ENCODE measurements around the gene PPARG. TPM values are rescaled to one million over a fixed set of nuclear protein-coding genes. Genes with fewer than 3 reads are reported as not detected.

The PPARG gene
- total and polyA plus RNA-seq, 2 experiments from 2014 or later: 0.49 to 0.76 TPM

GRCh38 chr3:12416731-12417130 lies 127.9 kb downstream of the PPARG start:
- Histone ChIP-seq H3K4me2 (ENCODE audit: unreplicated experiment) (no peak overlapping the region), H3K4me3 (no peak overlapping the region), H3K9ac (no peak overlapping the region), H3K9me2 (ENCODE audit: insufficient read depth) (no peaks in the 10 kb centered on the region), H3K36me3 (ENCODE audit: low read depth) (no peaks in the 10 kb centered on the region), H3K27me3 (replicated peaks; ENCODE audit: insufficient read depth) (no peaks in the 10 kb centered on the region), H3K27ac (no peak overlapping the region), H3F3A (ENCODE audit: insufficient read depth) (no peaks in the 10 kb centered on the region), H3K4me1 (ENCODE audit: insufficient read depth) (peaks cover 6% of the 10 kb centered on the region), H2AFZ (no peak overlapping the region), H3K79me2 (ENCODE audit: insufficient read depth) (no peaks in the 10 kb centered on the region), H3K9me3 (ENCODE audit: low read depth) (no peaks in the 10 kb centered on the region), H4K20me1 (ENCODE audit: insufficient read depth) (no peaks in the 10 kb centered on the region)
- DNase-seq: no peak
- 81 to 86% methylated on average over 8 of the region's 8 CpGs for WGBS, 2 experiments (ENCODE audit: low coverage in 1 of 2, low lambda C conversion rate in 2 of 2, missing lambda C conversion rate in 2 of 2)
- in situ Hi-C loops (cut with MboI): no loop called here
- TF ChIP-seq EZH2 (IDR thresholded peaks at IDR 0.05; ENCODE audit: insufficient read depth, poor library complexity, severe bottlenecking) (no peak), EZH2phosphoT487 (IDR thresholded peaks at IDR 0.05; ENCODE audit: insufficient read depth, low read depth) (no peak)

GRCh38 chr3:12420393-12420792 lies 131.5 kb downstream of the PPARG start:
- WGBS, 2 experiments (ENCODE audit: low coverage in 1 of 2, low lambda C conversion rate in 2 of 2, missing lambda C conversion rate in 2 of 2): 59 to 60% methylated on average over 3 of the region's 3 CpGs
- Histone ChIP-seq H3K36me3 (ENCODE audit: low read depth) (no peaks in the 10 kb centered on the region), H4K20me1 (ENCODE audit: insufficient read depth) (no peaks in the 10 kb centered on the region), H3K4me3 (no peak overlapping the region), H3K9ac (no peak overlapping the region), H3K4me2 (ENCODE audit: unreplicated experiment) (peak overlapping the region; percentile 42), H3K27ac (no peak overlapping the region), H3K27me3 (replicated peaks; ENCODE audit: insufficient read depth) (no peaks in the 10 kb centered on the region), H3K9me3 (ENCODE audit: low read depth) (no peaks in the 10 kb centered on the region), H3K79me2 (ENCODE audit: insufficient read depth) (no peaks in the 10 kb centered on the region), H3K4me1 (ENCODE audit: insufficient read depth) (peaks cover 16% of the 10 kb centered on the region), H3F3A (ENCODE audit: insufficient read depth) (peaks cover 9% of the 10 kb centered on the region; the same call in 1 of the 2 replicates), H2AFZ (no peak overlapping the region), H3K9me2 (ENCODE audit: insufficient read depth) (no peaks in the 10 kb centered on the region)
- in situ Hi-C loops (cut with MboI): no loop called here
- peak; percentile 51 for DNase-seq
- TF ChIP-seq EZH2 (IDR thresholded peaks at IDR 0.05; ENCODE audit: insufficient read depth, poor library complexity, severe bottlenecking) (no peak), EZH2phosphoT487 (IDR thresholded peaks at IDR 0.05; ENCODE audit: insufficient read depth, low read depth) (no peak)

GRCh38 chr3:12421132-12421531 lies 132.3 kb downstream of the PPARG start:
- no peaks in the 10 kb centered on the region for H3K27me3 ChIP-seq (replicated peaks; ENCODE audit: insufficient read depth)
- H3K36me3 ChIP-seq (ENCODE audit: low read depth): no peaks in the 10 kb centered on the region
- no peak overlapping the region for H3K27ac ChIP-seq
- 83 to 88% methylated on average over 5 of the region's 5 CpGs for WGBS, 2 experiments (ENCODE audit: low coverage in 1 of 2, low lambda C conversion rate in 2 of 2, missing lambda C conversion rate in 2 of 2)
- no peak overlapping the region for H3K4me2 ChIP-seq (ENCODE audit: unreplicated experiment)
- no peaks in the 10 kb centered on the region for H3K9me3 ChIP-seq (ENCODE audit: low read depth)
- no peak for DNase-seq
- H3K9me2 ChIP-seq (ENCODE audit: insufficient read depth): no peaks in the 10 kb centered on the region
- no peak overlapping the region for H3K9ac ChIP-seq
- H3K4me3 ChIP-seq: no peak overlapping the region
- TF ChIP-seq EZH2phosphoT487 (IDR thresholded peaks at IDR 0.05; ENCODE audit: insufficient read depth, low read depth) (no peak), EZH2 (IDR thresholded peaks at IDR 0.05; ENCODE audit: insufficient read depth, poor library complexity, severe bottlenecking) (no peak)
- peaks cover 16% of the 10 kb centered on the region for H3K4me1 ChIP-seq (ENCODE audit: insufficient read depth)
- in situ Hi-C loops (cut with MboI): no loop called here
- H3F3A ChIP-seq (ENCODE audit: insufficient read depth): peaks cover 9% of the 10 kb centered on the region; the same call in 1 of the 2 replicates
- no peak overlapping the region for H2AFZ ChIP-seq
- no peaks in the 10 kb centered on the region for H4K20me1 ChIP-seq (ENCODE audit: insufficient read depth)
- H3K79me2 ChIP-seq (ENCODE audit: insufficient read depth): no peaks in the 10 kb centered on the region

- in situ Hi-C loops (cut with MboI): no loop called here
- whole genome bisulfite sequencing, 2 experiments (ENCODE audit: low coverage in 1 of 2, low lambda C conversion rate in 2 of 2, missing lambda C conversion rate in 2 of 2): 86 to 89% methylated on average over 4 of the region's 4 CpGs
- peaks cover 16% of the 10 kb centered on the region for H3K4me1 ChIP-seq (ENCODE audit: insufficient read depth)
Observed at GRCh38 chr3:12423131-12423530, 134.3 kb downstream of the PPARG start.

More at GRCh38 chr3:12423131-12423530, 134.3 kb downstream of the PPARG start:
- Histone ChIP-seq H3K4me3 (no peak overlapping the region), H2AFZ (no peak overlapping the region), H3K4me2 (ENCODE audit: unreplicated experiment) (no peak overlapping the region), H3K9me2 (ENCODE audit: insufficient read depth) (no peaks in the 10 kb centered on the region), H3K27me3 (replicated peaks; ENCODE audit: insufficient read depth) (no peaks in the 10 kb centered on the region), H3K9me3 (ENCODE audit: low read depth) (no peaks in the 10 kb centered on the region), H3K79me2 (ENCODE audit: insufficient read depth) (no peaks in the 10 kb centered on the region), H4K20me1 (ENCODE audit: insufficient read depth) (no peaks in the 10 kb centered on the region), H3K9ac (no peak overlapping the region), H3K27ac (no peak overlapping the region), H3K36me3 (ENCODE audit: low read depth) (no peaks in the 10 kb centered on the region), H3F3A (ENCODE audit: insufficient read depth) (peaks cover 9% of the 10 kb centered on the region; the same call in 1 of the 2 replicates)
- no peak for TF ChIP-seq EZH2 (IDR thresholded peaks at IDR 0.05; ENCODE audit: insufficient read depth, poor library complexity, severe bottlenecking)
- TF ChIP-seq EZH2phosphoT487 (IDR thresholded peaks at IDR 0.05; ENCODE audit: insufficient read depth, low read depth): no peak
- no peak for DNase-seq
